Mesothelial cell of epicardium (in vitro differentiated cells): Measurements from ENCODE around the gene ATG101. TPM values are rescaled to one million over a fixed set of nuclear protein-coding genes. Genes with fewer than 3 reads are reported as not detected.

Experiments used
- DNase-seq, 2 experiments: peaks; one replicate each; pipeline ENCODE4 v3.0.0; 2021; ENCODE audit warnings: low spot score in 2 of 2; ENCODE audit not compliant: unreplicated experiment in 2 of 2
- H3K27ac Mint-ChIP-seq: 2 replicates; pipeline ENCODE4 v1.8.0; 2021; ENCODE audit warnings: mixed read lengths
- H3K27me3 Mint-ChIP-seq: 2 replicates; pipeline ENCODE4 v1.8.0; 2021; ENCODE audit warnings: low read depth, mixed read lengths
- H3K36me3 Mint-ChIP-seq: 2 replicates; pipeline ENCODE4 v1.8.0; 2021; ENCODE audit warnings: mixed read lengths
- H3K4me1 Mint-ChIP-seq: 2 replicates; pipeline ENCODE4 v1.8.0; 2021; ENCODE audit warnings: mixed read lengths
- H3K4me3 Mint-ChIP-seq: 2 replicates; pipeline ENCODE4 v1.8.0; 2021; ENCODE audit warnings: mild to moderate bottlenecking, moderate library complexity, mixed read lengths
- H3K9me3 Mint-ChIP-seq: 2 replicates; pipeline ENCODE4 v1.8.0; 2021; ENCODE audit warnings: mixed read lengths
- CTCF ChIP-seq: fragments of 200-600 bp; sonication (generic); IDR thresholded peaks from one replicate; pipeline ENCODE4 v1.5.0; 2021; ENCODE audit warnings: antibody characterized with exemption; ENCODE audit not compliant: unreplicated experiment
- total RNA-seq: library from RNA; stranded (reverse); gene quantifications from 3 replicates; pipeline ENCODE4 v1.2.1, GENCODE V29; 2021

The ATG101 gene
- total RNA-seq, 1 donor from 2014 or later: 32.8 TPM

GRCh38 chr12:52084491-52085231 lies 14.9 kb downstream of the ATG101 start:
- no peak for TF ChIP-seq CTCF
- Mint-ChIP-seq H3K36me3 (no peaks in the 10 kb centered on the region), H3K9me3 (no peaks in the 10 kb centered on the region), H3K4me3 (no peak overlapping the region), H3K4me1 (peaks cover 6% of the 10 kb centered on the region), H3K27ac (no peak overlapping the region), H3K27me3 (peaks cover 44% of the 10 kb centered on the region)
- DNase-seq: no peak

GRCh38 chr12:52085682-52086180 lies 16.0 kb downstream of the ATG101 start:
- H3K4me1 Mint-ChIP-seq: peaks cover 6% of the 10 kb centered on the region
- no peak for DNase-seq
- H3K9me3 Mint-ChIP-seq: no peaks in the 10 kb centered on the region
- H3K27me3 Mint-ChIP-seq: peaks cover 55% of the 10 kb centered on the region
- no peak overlapping the region for H3K4me3 Mint-ChIP-seq
- H3K36me3 Mint-ChIP-seq: no peaks in the 10 kb centered on the region
- TF ChIP-seq CTCF: no peak
- no peak overlapping the region for H3K27ac Mint-ChIP-seq

- no peaks in the 10 kb centered on the region for H3K9me3 Mint-ChIP-seq
- peaks cover 61% of the 10 kb centered on the region for H3K27me3 Mint-ChIP-seq
- peaks cover 6% of the 10 kb centered on the region for H3K4me1 Mint-ChIP-seq
- no peaks in the 10 kb centered on the region for H3K36me3 Mint-ChIP-seq
- no peak overlapping the region for H3K27ac Mint-ChIP-seq
- no peak overlapping the region for H3K4me3 Mint-ChIP-seq
- no peak for TF ChIP-seq CTCF
- no peak for DNase-seq
Observed at GRCh38 chr12:52086366-52086765, 16.6 kb downstream of the ATG101 start.

- Mint-ChIP-seq H3K36me3 (no peaks in the 10 kb centered on the region), H3K4me3 (no peak overlapping the region), H3K4me1 (peaks cover 2% of the 10 kb centered on the region), H3K27ac (no peak overlapping the region), H3K9me3 (no peaks in the 10 kb centered on the region), H3K27me3 (peaks cover 69% of the 10 kb centered on the region)
- TF ChIP-seq CTCF: no peak
- DNase-seq: no peak
Observed at GRCh38 chr12:52086944-52087835, 17.4 kb downstream of the ATG101 start.

- no peak for TF ChIP-seq CTCF
- H3K4me3 Mint-ChIP-seq: no peak overlapping the region
- peaks cover 77% of the 10 kb centered on the region for H3K27me3 Mint-ChIP-seq
- no peaks in the 10 kb centered on the region for H3K9me3 Mint-ChIP-seq
- H3K36me3 Mint-ChIP-seq: no peaks in the 10 kb centered on the region
- no peak for DNase-seq
- H3K4me1 Mint-ChIP-seq: peaks cover 2% of the 10 kb centered on the region
- no peak overlapping the region for H3K27ac Mint-ChIP-seq
Observed at GRCh38 chr12:52087961-52088820, 18.4 kb downstream of the ATG101 start.
